Lower lobe of right lung (tissue), 2 donors: Measurements from ENCODE around the gene CRABP2. TPM values are rescaled to one million over a fixed set of nuclear protein-coding genes. Genes with fewer than 3 reads are reported as not detected.

ENCODE experiments used
- ATAC-seq, 2 donors: fragments of 200-7000 bp; cut with Tn5 transposase; one replicate each; pipeline ENCODE4 v1.9.1; 2020 to 2022; ENCODE audit warnings: mild to moderate bottlenecking in 2 of 2, moderate library complexity in 2 of 2
- DNase-seq: peaks from one replicate; pipeline ENCODE4 v3.0.0-alpha.2; 2020
- H3K27ac ChIP-seq: fragments of 200-600 bp; one replicate; pipeline ENCODE4 v1.8.0; 2022
- H3K27me3 ChIP-seq: fragments of 200-600 bp; one replicate; pipeline ENCODE4 v1.8.0; 2022; ENCODE audit warnings: low read depth
- H3K36me3 ChIP-seq: fragments of 200-600 bp; one replicate; pipeline ENCODE4 v1.8.0; 2022; ENCODE audit warnings: mild to moderate bottlenecking
- H3K4me1 ChIP-seq: fragments of 200-600 bp; one replicate; pipeline ENCODE4 v1.8.0; 2022
- H3K4me3 ChIP-seq: fragments of 200-600 bp; one replicate; pipeline ENCODE4 v1.8.0; 2022; ENCODE audit warnings: mild to moderate bottlenecking
- H3K9me3 ChIP-seq: fragments of 200-600 bp; one replicate; pipeline ENCODE4 v1.8.0; 2022
- intact Hi-C: fragments of 100-400 bp; cut with DNase I; formaldehyde crosslinking; loops from one replicate; pipeline ENCODE4 v1.11.0; 2022
- total RNA-seq: library from RNA; stranded (reverse); fragmentation: NEBNext Ultra II Directional; extraction: Animal tissue kit (Norgen Biotek cat#: 25700); gene quantifications from one replicate; pipeline ENCODE4 v1.2.1, GENCODE V29; 2021
- TF ChIP-seq, protein P1 (sequence below): fragments of 200-600 bp; IDR thresholded peaks from one replicate; pipeline ENCODE4 v1.8.0; 2022; ENCODE audit warnings: antibody characterized with exemption, mild to moderate bottlenecking
- donor health status: DM: no; HTN: yes; CAD: no; lungs with severe emphysema.

Gene CRABP2
- total RNA-seq, 1 donor from 2014 or later = 2.1 TPM

DNA sequence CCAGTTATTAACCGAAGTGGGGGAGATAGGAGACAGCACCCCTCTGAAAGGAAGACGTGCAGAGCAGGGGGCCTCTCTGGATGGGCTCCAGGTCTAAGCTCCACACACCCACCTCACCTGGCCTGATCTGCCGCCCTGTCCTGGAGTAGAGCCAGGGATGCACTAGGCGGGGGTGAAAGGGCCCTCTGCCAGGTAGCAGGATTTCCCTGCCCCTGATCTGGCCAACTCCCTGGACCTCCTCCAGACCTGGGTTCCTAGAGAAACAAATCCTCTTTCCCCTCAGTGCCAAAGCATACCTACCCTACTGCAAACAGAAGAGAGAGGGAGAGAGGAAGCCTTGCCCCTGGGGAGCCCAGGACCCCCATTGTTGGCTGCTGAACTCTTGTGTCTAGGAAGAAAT, 2.0 kb downstream of the CRABP2 start:
- TF ChIP-seq, protein P1, sequence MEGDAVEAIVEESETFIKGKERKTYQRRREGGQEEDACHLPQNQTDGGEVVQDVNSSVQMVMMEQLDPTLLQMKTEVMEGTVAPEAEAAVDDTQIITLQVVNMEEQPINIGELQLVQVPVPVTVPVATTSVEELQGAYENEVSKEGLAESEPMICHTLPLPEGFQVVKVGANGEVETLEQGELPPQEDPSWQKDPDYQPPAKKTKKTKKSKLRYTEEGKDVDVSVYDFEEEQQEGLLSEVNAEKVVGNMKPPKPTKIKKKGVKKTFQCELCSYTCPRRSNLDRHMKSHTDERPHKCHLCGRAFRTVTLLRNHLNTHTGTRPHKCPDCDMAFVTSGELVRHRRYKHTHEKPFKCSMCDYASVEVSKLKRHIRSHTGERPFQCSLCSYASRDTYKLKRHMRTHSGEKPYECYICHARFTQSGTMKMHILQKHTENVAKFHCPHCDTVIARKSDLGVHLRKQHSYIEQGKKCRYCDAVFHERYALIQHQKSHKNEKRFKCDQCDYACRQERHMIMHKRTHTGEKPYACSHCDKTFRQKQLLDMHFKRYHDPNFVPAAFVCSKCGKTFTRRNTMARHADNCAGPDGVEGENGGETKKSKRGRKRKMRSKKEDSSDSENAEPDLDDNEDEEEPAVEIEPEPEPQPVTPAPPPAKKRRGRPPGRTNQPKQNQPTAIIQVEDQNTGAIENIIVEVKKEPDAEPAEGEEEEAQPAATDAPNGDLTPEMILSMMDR = no peak
- no peak overlapping the region for H3K4me3 ChIP-seq
- peaks cover 32% of the 10 kb centered on the region for H3K4me1 ChIP-seq
- ATAC-seq = no peak
- no peak for DNase-seq
- no peaks in the 10 kb centered on the region for H3K9me3 ChIP-seq
- H3K36me3 ChIP-seq = no peaks in the 10 kb centered on the region
- peaks cover 45% of the 10 kb centered on the region for H3K27me3 ChIP-seq
- no peak overlapping the region for H3K27ac ChIP-seq
- intact Hi-C loops = no loop called here

DNA sequence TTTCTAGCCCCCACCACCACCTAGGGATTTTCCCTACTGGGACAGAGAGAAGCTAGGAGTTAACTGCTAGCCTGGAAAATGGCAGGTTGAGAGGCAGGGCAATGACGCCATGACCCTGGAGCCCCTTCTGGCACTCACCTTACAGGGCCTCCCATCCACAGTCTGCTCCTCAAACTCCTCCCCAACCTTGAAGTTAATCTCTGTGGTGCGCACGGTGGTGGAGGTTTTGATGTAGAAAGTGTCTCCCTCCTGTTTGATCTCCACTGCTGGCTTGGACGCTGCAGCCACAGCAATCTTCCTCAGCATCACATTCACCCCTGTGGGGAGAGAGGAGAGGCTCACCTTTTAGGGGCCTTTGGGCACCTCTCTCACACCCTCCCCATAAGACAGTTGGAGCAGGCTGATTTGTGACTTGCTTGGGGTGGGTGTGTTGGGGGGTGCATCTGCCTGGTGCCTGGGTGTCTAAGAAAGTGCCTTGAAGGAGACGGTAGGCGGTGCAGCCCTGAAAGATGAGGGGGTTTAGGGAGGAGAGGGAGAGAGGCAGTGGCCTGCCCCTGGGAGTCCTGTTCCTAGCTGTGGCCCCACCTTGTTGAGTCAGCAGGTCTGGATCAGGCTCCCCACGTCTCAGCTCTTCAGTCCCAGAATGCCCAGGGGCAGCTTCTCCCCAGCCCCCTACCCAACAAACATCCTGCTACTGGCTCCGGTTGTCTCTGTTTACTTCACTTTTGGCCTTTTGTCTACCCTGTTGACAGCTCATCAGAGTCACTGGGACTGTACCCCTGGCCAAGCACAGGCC, 4.4 kb downstream of the CRABP2 start:
- Histone ChIP-seq H3K9me3 (no peaks in the 10 kb centered on the region), H3K27me3 (peaks cover 41% of the 10 kb centered on the region), H3K36me3 (no peaks in the 10 kb centered on the region), H3K4me3 (no peak overlapping the region), H3K4me1 (peaks cover 17% of the 10 kb centered on the region), H3K27ac (no peak overlapping the region)
- intact Hi-C loops = no loop called here
- ATAC-seq (no peak), DNase-seq (no peak)
- TF ChIP-seq, protein P1 = no peak

- peaks cover 23% of the 10 kb centered on the region for H3K27me3 ChIP-seq
- intact Hi-C loops = no loop called here
- no peaks in the 10 kb centered on the region for H3K9me3 ChIP-seq
- no peak overlapping the region for H3K27ac ChIP-seq
- no peaks in the 10 kb centered on the region for H3K36me3 ChIP-seq
- no peaks in the 10 kb centered on the region for H3K4me1 ChIP-seq
- H3K4me3 ChIP-seq = no peak overlapping the region
- TF ChIP-seq, protein P1 = no peak
- no peak for ATAC-seq
- no peak for DNase-seq
Observed at GRCh38 chr1:156698995-156699394, 6.4 kb downstream of the CRABP2 start.

DNA sequence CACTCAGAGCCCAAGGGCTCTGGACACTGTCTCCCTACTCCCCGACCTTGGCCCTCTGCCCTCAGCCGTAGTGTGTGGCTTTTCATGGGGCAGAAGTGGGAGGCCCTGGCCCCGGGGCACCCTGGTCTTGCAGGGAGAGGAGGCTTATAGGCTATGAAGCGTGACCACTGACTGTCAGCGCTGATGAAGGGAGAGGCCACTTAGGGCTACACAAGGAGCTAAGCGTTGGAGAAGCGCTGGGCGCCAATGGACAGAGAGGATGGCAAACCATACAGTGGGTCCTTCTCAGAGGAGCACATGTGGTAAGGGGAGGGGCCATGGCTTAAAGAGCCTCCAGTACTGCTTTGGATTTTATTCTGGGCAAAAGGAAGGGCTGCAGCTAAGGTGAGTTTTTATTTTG, 7.9 kb downstream of the CRABP2 start:
- ATAC-seq = no peak
- Histone ChIP-seq H3K4me1 (peaks cover 4% of the 10 kb centered on the region), H3K27ac (no peak overlapping the region), H3K36me3 (no peaks in the 10 kb centered on the region), H3K4me3 (no peak overlapping the region), H3K9me3 (no peaks in the 10 kb centered on the region), H3K27me3 (peaks cover 20% of the 10 kb centered on the region)
- TF ChIP-seq, protein P1 = no peak
- intact Hi-C loops = no loop called here
- no peak for DNase-seq

DNA sequence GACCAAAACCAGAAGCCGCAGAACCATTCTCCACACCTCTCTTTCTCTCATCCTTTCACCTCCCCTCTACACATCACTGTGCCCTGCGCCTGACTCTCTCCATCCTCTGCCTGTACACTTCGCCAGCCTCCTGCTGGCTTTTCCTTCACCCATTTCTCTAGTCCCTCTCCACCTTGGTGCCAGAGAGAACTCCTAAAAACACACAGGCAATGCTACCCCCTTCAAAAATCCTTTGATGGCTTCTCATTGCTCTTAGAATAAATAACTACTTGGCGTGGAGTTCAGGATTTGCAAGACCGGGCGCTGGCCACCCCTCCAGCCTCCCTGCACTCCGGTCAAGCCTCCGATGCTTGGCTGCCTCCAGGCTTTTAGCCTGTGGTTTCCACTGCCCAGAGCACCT, 8.6 kb downstream of the CRABP2 start:
- TF ChIP-seq, protein P1 = no peak
- Histone ChIP-seq H3K27ac (no peak overlapping the region), H3K9me3 (no peaks in the 10 kb centered on the region), H3K27me3 (peaks cover 20% of the 10 kb centered on the region), H3K36me3 (no peaks in the 10 kb centered on the region), H3K4me1 (peaks cover 11% of the 10 kb centered on the region), H3K4me3 (no peak overlapping the region)
- intact Hi-C loops = no loop called here
- ATAC-seq = no peak
- no peak for DNase-seq
